GM12874 (cell line): ENCODE measurements around the gene ZNF668.

Experiments
- TF ChIP-seq, protein P1 (sequence below): IDR thresholded peaks from 2 replicates; pipeline ENCODE4 v1.5.1; 2011; ENCODE audit warnings: low read depth, mild to moderate bottlenecking, control low read depth, low read length, moderate library complexity; ENCODE audit not compliant: insufficient read depth

The ZNF668 gene

DNA sequence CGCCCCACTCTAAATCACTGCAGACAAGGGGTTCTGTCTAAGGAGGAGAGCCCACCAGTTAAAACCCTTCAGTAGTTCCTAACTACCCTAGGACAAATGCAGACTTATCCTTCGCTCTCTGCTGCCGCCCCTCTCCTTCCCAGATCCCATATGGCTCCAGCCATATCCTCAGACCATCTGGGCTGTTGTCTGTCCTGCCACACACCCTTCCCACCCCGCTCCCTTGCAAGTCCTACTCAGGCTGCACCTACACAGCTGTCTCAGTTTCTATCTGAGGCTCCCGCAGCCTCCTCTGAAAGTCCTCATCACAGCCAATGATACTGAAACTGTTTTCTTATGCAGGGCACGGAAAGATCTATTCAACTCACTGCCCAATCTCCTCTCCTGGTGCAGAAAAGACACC is 33.4 kb upstream of the ZNF668 start:
- TF ChIP-seq, protein P1, sequence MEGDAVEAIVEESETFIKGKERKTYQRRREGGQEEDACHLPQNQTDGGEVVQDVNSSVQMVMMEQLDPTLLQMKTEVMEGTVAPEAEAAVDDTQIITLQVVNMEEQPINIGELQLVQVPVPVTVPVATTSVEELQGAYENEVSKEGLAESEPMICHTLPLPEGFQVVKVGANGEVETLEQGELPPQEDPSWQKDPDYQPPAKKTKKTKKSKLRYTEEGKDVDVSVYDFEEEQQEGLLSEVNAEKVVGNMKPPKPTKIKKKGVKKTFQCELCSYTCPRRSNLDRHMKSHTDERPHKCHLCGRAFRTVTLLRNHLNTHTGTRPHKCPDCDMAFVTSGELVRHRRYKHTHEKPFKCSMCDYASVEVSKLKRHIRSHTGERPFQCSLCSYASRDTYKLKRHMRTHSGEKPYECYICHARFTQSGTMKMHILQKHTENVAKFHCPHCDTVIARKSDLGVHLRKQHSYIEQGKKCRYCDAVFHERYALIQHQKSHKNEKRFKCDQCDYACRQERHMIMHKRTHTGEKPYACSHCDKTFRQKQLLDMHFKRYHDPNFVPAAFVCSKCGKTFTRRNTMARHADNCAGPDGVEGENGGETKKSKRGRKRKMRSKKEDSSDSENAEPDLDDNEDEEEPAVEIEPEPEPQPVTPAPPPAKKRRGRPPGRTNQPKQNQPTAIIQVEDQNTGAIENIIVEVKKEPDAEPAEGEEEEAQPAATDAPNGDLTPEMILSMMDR = no peak

DNA sequence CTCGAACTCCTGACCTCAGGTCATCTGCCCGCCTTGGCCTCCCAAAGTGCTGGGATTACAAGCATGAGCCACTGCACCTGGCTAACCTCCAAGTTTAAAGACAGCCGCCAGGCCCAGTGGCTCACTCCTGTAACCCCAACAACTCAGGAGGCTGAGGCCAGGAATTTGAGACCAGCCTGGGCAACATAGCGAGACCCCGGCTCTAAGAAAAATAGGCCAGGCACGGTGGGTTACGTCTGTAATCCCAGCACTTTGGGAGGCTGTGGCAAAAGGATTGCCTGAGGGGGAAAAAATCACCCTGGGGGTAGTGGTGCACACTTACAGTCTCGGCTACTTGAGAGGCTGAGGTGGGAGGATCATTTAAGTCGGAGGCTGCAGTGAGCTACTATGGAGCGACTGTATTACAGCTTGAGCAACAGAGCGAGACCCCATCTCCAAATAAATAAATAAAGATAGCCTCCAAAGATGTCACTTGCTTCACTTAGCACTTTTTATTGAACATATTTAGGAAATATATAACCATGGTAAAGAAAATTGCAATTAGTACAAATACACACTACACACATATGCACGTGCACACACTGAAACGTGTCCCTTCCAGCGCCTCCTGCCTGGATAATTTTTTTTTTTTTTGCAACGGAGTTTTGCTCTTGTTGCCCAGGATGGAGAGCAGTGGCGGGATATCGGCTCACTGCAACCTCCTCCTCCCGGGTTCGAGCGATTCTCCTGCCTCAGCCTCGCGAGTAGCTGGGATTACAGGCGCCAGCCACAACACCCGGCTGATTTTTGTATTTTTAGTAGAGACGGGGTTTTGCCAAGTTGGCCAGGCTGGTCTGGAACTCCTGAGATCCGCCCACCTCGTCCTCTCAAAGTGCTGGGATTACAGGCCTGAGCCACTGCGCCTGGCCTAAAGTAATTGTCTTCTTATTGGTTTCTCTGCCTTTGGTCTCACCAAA is 32.7 kb upstream of the ZNF668 start:
- TF ChIP-seq, protein P1 = no peak

DNA sequence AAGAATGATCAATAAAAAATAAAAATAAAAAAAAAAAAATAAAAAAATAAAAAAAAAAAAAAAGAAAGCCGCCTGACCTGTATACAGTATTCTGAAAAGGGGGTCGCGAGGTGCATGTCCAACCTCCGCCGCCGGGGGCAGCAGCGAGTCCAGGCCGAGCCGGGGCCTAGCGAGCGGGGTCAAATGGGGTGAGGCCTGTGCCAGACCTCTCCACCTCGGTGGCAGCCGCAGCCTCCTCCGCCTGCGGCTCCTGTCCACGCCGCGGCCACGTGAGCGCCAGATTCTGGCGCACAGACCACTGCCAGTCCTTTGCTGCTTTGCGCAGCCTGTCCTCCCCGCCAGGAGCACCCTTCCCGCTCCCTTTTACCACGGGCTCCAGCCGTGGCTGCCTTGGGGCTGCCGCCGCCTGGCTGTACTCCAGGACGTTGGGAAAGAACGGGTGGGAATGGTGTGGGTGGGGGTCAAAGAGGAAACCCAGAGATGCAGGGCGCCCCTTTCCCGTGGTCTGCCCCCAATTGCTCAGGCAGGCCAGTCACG is 31.7 kb upstream of the ZNF668 start:
- TF ChIP-seq, protein P1 = peak; percentile 90

DNA sequence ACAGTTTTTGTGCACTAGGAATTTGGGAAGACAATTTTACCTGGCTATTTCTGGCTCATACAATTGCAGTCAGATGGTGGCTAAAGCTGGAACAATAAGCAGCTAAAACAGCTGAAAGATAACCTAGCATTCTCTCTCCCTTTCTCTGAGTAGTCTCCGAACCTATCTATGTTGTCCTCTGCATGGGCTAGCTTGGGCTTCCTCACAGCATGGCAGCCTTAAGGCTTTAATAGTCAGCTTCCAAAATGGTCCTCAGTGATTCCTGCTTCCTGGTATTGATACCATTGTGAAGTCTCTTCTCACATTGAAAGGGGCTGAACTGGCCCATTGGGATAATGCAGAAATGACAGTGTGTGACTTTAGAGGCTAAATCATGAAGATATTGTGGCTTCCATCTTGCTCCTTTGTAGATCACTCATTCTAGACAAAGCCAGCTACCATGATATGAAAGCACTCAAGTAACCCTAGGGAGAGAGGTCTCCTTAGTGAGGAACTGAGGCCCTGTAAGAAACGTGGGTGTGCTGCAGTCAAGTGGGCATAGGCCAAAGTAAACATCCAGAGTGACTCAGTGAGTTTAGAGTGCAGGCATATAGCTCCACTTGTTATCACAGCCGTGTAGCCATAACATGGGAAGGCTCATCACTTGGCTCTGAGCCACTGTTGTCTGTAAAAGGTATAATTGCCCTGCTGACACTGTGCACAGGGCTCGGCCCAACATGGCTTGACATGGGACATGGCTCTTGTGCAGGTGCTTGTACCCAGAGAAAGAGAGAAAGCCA is 26.0 kb upstream of the ZNF668 start:
- TF ChIP-seq, protein P1 = no peak

DNA sequence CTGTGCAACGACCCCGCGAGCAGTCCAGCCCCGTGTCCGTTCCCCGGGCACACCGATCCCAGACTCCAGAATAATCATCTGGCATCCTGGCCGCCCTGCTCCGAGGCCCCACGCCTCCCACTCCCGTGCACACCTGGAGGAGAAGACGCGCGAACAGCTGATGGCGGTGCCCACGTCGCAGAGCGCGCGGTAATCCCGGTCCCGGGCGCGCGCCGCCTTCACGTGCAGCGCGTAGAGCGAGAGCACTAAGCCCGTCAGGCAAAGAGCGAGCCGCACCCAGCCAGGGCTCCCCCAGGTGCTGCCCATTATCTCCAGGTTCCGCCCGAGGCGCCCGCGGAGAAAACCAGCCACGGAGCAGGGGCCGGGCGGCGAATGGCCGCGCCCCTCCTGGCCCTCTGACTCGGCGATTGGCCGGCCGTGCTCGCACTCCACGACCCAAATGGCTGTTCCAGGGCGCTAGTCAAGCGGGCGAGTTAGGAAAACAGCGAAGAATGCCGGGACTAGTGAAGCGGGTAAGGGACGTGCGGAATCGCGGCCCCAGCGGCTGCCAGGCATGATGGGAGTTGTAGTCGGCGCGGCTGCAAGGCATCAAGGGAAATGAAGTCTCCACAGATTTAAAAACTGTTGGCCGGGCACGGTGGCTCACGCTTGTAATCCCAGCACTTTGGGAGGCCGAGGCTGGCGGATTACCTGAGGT is 20.5 kb upstream of the ZNF668 start, which contains the start of gene VKORC1:
VKORC1 (minus strand) TSS at position 374 of the 697 bp plus-strand sequence; CDS start at position 306, 68 bp downstream.
- TF ChIP-seq, protein P1 = 0 out of 2 replicates have a peak, but pooled peaks have one; percentile 1

DNA sequence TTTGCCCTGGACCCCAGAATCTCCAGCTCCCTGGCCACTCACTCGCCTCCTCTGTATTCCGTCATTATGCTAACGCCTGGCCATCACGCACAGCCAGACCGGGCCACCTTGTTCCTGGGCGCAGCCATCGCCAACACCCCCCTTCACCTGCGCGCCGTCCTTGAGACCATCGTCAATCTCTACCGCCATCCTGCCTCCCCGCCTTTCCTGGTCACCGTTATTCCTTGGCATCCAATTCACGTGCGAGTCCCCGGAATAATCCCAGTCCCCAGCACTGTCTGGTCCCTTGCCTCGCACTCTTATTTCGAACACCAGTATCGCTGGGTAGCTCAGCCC is 20.0 kb upstream of the ZNF668 start:
- TF ChIP-seq, protein P1 = no peak
